ENCODE data around the gene C10orf67.
A peak's percentile ranks its signal among the peaks of the same experiment; 100 is the strongest.
"Not testable (repeated sequence)": the region's sequence is repeated elsewhere in the genome, so short reads cannot be mapped to it uniquely, and the experiment has no call there.

Gene C10orf67

DNA sequence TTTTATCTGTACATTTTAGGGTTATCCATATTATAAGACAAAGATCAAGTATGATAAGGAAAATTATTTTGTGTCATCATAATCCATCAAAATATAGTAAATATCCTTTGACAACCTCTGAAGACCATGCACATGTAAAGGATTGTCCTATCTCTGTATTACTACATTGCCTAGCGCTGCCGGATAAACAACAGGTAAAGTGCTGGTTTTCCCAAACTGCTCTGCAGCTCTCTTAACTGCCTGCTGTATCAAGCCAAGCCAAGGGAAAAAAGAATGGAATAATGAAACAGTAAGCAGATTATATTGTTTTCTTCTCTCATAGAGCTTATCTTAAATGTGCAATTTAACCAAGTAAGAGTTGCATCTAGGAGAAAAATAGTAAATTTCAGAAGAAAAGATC lies 81.7 kb downstream of the C10orf67 start:
- no peak for DNase-seq

DNA sequence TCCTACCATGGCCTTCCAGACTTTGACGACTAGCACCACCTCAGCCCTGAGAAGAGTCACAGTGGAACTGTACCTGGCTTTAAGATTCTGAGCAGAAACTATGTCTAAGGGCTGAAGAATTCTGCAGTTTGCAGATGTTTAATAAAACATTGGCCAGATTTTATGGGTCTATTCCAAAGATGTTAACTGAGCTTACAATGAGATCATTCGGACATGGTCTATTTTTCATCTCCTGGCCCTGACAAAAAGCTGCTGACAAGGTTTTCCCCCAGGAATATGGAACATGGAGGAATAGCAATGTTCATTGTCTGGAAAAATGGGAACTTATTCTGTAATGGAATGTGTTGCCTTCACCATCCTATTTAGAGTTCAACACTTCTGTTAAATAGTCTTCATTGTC lies 86.1 kb downstream of the C10orf67 start:
- no peak for DNase-seq

- DNase-seq, result peak; percentile 84
Measured at GRCh38 chr10:23253780-23254179, 90.8 kb downstream of the C10orf67 start.

GRCh38 chr10:23252859-23253258 lies 91.7 kb downstream of the C10orf67 start:
- not testable (repeated sequence) for DNase-seq

DNA sequence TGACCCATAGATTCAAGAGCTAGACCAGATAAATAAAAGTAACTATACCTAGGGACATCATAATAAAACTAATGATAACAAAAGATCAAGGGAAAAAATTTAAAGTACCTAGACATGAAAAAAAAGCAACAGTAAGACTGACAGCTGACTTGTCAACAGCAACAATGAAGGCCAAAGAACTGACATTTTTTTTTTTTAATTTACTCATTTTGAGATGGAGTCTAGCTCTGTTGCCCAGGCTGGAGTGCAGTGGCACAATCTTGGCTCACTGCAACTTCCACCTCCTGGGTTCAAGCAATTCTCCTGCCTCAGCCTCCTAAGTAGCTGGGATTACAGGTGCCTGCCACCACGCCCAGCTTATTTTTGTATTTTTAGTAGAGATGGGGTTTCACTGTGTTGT lies 102.8 kb downstream of the C10orf67 start:
- DNase-seq, result not testable (repeated sequence)

- DNase-seq, result no peak
Measured at GRCh38 chr10:23238015-23238414, 106.6 kb downstream of the C10orf67 start.

DNA sequence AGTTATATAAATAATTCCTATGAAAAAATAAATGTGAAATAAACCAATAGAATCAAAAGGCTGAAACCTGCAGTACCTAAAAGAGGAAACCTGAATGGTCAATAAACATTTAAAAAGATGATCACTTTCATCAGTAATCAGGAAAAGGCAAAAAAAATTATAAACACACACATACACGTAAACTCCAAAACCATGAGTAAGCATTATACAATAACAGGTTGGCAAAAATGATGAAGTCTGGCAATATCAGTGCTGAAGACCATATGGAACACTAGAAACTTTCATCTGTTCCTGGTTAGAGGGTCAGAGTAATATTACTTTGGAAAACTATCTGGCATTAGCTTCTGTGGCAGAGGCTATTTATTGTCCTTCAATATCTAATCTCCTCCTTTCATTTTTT lies 114.0 kb downstream of the C10orf67 start:
- DNase-seq, result no peak

DNA sequence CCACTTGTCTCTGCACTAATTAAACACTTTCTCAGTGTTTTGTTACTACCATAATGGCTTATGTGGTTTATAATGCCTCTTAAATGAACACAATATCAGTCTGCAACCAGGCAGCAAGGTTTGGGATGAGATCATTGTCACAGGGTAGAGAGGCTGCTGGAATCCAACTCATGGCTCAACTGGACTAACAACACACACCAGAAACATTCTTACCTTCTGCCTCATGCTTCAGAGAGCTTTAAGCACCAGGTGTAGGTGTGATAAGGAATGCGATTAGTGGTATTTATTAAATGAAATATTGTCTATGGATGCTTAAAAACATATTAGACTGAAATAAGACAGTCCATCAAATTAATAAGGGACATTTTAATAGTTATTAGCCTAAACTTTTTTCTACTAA lies 127.1 kb downstream of the C10orf67 start:
- no peak for DNase-seq

DNA sequence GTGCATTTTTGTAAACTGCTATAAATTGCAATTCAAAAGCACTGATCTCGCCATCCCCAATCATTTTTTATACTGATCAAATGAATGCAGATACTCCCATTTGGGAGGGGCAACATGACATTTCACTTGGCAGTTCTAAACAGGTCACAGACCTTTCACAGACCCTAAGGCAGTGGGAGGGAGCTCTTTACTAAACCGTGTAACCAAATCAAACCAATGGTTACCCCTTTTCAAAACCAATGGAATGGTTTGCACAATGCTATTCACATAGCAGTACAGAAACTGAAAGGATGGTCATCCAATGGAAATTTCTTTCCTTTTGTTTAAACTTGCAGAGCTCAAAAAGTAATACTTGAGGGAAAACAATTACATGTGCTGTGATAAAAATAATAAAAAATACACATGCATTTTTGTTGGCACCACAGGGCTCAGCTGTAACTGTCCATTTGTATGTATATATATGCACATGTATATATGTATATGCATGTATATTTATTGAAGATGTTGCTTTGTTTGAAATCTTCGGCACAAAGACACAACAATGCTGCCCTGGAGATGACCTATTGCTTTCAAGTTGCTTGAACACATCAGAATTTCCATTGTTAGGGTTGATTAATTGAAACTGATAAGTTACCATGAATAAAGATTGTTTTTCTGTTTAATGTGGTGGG lies 138.5 kb downstream of the C10orf67 start:
- no peak for DNase-seq

DNA sequence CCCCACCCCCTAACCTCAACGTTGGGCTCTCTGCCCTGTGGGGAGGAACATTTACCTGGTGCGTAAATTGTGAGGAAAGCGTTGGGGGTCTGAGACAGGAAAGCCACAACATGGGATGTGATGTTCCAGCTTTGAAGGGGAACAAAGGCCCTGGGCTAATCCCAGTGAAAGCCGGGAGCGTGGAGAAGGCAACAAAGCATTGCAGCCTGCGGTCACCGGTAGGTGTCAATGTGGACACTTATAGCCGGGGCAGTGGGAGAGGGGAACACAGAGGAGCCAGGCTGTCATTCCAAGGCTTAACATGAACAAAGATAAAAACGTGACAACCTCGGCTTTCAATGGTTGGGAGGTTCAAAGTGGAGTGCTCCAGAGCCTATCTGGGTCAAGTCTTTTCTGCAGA lies 139.8 kb downstream of the C10orf67 start:
- no peak for DNase-seq

DNA sequence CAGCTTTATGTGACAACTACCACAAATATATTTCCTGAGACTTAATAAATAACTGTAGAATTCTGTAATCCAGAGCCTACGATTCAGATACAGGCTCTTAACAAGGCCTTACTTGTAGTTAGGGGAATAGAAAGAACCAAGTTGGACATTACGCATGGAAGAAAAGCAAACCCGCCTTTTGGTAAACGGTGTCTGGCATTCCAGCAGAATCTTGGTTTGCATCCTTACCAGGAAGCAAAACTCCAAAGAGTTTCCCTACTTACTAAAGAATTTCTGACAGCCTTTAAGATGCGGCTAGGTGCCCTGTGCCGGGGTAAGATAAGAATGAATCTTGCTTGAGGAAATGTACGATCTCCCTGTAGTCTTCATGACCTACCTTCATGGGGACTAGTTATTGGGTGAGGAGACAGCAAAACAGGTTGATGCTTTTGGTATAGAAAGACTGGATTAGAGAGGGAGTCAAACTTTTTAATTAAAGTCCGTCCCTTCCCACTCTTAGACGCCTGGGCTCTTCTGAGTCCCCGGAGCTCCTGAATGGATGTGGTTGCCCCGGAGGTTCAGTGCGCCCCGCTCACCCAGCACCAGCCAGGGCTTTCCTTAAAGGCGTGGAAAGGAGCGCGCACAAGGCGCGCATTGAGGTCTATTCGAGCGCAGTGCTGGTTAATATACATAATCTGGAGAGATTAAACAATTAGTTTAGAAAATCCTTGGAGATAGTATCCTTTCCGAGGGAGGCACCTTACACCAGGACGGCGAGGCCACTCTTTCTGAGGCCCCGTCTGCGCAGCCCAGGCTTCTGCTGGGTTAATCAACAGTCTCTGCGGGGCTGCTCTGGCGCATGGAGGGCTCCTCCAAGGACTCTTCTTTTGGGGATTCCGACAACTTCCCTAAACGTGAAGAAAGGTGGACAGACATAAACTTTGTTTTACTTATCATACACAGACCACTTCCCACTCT lies 140.9 kb downstream of the C10orf67 start:
- no peak for DNase-seq

DNA sequence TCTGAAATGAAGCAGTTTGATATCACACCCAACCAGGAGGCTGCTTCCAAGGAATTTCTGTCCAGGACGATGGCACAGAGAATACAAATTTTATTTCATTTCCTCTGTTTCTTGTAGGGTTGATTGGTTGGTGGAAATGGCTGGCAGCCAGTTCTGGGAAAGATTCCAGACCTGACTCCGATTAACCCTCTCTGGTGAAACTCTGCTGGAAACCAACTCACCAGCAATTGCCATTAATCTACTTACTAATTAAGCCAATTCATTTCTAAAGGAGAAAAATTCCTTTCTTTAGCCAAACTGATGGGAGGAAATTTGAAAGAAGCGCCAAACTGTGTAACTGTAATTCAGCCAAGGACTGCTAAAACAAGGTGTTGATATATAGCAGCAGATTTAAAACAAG lies 141.8 kb downstream of the C10orf67 start:
- no peak for DNase-seq

- DNase-seq, result no peak
Measured at GRCh38 chr10:23201837-23202236, 142.8 kb downstream of the C10orf67 start.

- DNase-seq, result no peak
Measured at GRCh38 chr10:23200997-23201652, 143.5 kb downstream of the C10orf67 start.

DNA sequence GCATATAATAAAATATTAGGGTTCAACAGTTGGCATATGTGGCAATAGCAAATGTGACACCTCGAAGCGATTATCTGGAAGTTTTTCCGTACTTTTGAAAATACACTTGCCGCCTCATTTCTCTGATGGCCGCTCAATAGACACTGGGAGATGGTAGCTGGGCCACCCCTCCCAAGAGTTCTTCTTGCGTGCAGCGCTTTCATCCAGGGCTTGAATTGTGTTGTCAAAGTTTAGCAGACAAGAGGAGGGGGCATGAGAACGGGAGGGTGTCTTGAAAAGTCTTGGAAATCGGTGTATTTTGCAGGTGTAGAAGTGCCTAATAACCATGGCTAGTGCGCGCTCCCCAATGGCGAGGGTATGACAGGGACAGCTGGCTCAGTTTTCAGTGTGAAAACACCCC lies 144.0 kb downstream of the C10orf67 start:
- DNase-seq, result no peak

DNA sequence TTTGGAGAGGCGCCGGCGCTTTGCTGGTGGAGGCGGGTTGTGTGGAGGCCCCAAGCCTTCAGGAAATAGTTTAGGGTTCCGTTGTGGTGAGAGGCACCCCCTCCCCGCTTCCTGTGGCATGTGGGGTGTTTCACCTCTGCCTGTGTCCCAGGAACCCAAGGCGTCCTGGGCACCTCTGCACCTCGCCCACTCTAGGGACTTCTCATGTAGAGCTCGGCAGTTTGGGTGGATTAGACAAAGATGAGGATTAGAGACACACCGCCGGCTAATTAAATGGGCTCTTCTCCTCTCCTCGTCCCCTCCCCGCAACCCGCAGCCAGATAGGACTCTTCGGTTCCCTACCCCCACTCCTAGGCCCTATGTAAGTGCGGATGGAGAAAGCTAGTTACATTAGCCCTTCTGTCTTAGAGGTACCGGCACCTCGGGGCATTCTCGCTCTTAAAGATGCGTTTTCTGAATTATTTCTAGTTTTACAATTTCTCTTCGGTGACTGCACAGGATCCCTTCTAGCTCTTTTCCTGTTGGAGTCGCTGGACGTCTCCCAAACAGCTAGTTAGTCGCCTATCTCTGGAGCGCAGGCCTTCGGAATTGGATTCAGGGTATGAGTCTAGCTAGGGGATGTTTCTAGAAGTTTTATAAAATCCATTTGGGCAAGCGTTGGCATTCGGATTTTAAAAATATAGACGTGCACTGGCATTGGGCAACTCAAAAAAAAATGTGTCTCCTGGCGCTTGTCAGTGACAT lies 144.7 kb downstream of the C10orf67 start:
- DNase-seq, result no peak

GRCh38 chr10:23198940-23199767 lies 145.4 kb downstream of the C10orf67 start:
- no peak for DNase-seq

- DNase-seq, result no peak
Measured at GRCh38 chr10:23198610-23198939, 146.0 kb downstream of the C10orf67 start.

DNA sequence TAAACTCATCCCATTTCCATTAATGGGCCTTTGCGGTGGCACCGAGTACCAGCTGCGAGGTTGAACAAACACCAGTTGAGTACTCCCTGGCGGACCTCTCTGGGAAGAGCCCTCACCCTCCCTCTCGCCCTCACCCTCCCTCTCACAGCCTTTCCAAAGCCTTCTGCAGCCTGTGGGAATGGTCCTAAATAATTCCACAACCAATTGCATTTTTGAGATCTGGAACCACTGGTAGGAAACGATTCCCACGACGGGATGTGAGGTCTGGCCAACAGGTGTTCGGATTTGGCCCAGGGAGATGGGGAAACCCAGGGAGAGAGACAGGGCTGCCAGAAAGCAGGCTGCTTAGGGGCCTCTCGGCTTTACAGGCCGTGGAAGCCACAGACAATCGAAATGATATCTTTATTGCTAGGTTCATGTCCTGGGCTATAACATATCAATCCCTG lies 147.2 kb downstream of the C10orf67 start:
- peak; percentile 89 for DNase-seq

DNA sequence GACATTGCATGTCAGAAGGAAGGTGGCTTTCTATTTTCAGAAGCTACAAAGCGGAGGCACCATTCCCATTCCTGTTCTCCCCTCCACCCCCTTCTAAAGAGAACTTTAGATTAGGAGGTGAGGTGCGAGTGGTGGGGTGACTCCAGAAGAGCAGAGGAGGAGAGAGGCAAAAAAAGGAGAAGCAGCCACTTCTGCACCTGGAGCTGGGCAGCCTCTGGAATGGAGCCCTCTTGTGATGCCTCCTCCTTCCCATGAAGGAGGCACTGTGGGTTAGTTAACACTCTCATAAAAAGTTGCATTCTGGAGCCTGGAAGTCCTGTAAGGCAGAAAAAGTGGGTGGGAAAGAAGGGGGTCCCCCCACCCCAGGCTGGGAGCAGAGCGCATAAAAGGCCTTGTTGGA lies 147.7 kb downstream of the C10orf67 start:
- DNase-seq, result peak; percentile 40

- DNase-seq, result no peak
Measured at GRCh38 chr10:23195846-23196600, 148.6 kb downstream of the C10orf67 start.
